Measurements from ENCODE around the gene THAP8. TPM values are rescaled to one million over a fixed set of nuclear protein-coding genes. Genes with fewer than 3 reads are reported as not detected.

Gene THAP8, protein sequence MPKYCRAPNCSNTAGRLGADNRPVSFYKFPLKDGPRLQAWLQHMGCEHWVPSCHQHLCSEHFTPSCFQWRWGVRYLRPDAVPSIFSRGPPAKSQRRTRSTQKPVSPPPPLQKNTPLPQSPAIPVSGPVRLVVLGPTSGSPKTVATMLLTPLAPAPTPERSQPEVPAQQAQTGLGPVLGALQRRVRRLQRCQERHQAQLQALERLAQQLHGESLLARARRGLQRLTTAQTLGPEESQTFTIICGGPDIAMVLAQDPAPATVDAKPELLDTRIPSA
- 2.4 and 2.8 TPM in 2 replicates for total RNA-seq

GRCh38 chr19:36054119-36054732 lies at the start of gene THAP8:
THAP8 (minus strand) TSS chr19:36054285; CDS start chr19:36054217, 68 bp downstream.

DNA sequence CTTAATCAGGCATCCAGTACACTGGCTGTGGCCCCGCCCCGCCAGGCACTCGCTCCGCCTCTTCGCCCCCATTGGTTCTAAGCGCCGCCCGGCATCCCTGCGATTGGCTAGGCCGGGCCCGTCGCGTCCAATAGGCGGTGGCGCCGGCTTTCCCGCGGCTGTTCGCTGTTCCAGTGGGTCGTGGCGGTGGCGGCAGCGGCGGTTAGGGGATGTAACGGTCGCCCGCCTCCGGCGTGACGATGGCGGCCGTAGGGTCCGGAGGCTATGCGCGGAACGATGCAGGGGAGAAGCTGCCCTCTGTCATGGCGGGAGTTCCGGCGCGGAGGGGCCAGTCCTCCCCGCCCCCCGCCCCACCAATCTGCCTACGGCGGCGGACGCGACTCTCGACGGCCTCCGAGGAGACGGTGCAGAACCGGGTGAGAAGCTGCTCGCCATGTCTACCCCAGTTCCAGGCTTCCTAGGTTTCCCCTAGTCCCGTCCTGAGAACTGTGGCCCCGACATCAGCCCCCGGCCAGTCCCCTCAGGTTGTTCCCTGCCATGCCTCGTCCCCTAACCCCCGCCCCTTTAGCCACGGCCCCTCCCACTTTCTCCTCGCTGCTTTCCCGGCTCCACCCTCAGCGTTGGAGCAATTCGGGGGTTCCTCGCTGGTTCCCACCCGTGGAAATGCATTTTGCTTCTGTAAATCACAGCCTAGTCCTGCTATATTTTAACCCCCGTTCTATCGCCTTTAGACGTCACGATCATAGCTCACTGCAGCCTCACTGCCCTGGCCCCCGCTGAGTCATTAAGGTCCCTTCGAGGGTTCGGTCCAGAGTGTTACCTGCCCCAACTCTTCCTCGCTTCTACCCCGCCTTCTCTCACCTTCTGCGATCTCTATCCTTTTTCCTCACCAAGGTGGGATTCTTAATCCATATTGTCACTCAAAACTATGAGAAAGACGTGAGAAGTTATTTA lies 925 bp upstream of the THAP8 start, which contains the start of gene WDR62:
WDR62 (plus strand) TSS at position 165 of the 954 bp plus-strand sequence; CDS start at position 240, 75 bp downstream.

DNA sequence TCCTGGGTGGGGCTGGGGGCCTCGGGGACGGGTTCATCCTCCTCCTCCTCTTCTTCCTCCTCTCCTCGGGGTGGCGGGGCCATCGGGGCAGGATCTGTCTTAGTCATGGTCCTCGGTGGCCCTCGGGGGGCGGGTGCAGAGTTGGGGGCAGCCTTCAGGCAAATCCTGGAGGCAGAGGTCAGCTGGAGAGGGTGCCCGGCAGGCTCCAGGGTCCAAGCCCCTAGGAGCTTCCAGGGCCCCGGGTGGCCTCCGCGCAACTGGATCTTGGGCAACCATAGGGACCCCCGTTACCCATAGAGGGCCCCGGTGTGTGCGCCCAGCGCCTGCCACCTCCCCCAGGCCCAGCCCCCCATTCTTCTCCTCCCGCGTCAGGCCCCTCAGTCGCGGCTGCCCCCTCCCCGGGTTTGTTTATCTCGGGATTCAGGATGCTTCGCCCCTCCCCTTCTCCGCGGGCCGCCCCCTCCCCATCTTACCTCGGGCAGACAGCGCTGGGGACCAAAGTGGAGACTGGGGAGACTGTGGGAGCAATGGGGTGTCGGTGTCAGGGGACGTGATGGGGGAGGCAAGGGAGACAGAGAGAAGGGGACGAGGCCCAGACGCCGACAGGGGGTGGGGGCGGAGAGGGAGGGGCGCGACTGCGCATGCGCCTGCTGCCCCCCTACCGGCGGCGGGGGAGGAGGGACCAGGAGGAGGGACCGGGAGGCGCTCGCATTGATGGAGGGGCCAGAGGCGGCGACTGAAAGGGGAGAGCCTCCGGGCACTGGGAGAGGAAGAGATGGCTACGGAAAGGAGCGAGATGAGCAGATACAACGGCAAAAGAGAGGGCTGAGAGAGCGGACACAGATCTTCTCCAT lies 21.6 kb downstream of the THAP8 start, which contains the start of gene CLIP3:
CLIP3 (minus strand) TSS at position 623 of the 854 bp plus-strand sequence; CDS start at position 107, 516 bp downstream.

DNA sequence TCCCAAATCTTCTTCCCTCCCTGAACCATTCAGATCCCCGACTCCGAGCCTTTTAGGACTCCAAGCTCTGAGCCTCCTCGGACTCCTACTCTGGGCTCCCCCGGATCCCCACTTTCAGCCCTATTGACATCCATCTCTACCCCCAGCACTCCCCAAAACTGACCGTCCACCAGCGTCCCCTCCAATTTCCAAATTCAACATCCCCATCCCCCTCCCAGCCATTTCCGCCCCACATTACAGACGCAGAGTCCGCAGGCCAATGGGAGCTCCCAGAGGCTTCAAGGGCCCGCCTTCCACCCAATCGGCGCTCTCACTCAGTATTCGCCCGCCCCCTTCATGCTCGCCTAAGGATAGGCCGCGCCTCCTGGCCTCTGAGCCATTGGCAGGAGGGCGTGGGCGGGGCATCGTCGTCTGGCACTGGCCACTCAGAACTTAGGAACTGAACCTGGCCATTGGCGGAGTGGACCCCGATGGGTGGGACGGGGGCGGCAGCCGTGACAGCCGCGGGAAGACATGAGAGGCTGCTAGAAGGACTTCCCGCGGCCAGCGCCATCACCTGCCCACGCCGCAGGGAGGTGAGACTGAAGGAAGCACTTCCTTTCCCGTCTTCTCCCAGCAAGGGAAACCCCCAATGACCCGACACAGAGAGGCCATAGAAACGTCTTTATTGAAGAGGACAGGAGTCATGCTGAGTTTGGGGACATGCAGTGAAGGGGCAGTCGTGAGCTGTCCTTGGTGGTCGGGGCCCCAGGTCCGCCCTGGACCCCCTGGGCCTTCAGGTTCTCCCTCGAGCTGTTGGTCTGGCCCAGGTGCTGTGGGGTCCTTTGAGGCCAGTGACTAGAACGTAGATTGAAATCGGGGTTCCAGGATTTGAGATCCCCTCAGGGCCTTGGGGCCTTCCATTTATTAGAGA lies 39.8 kb downstream of the THAP8 start, which contains the start of gene ALKBH6:
ALKBH6 (minus strand) TSS at position 202 of the 913 bp plus-strand sequence. CDS start 816 bp downstream, outside the sequence.

GRCh38 chr19:36008336-36008978 lies 45.6 kb downstream of the THAP8 start, which contains the start of gene SYNE4:
SYNE4 (minus strand) TSS chr19:36008813; CDS start chr19:36008681, 132 bp downstream.

DNA sequence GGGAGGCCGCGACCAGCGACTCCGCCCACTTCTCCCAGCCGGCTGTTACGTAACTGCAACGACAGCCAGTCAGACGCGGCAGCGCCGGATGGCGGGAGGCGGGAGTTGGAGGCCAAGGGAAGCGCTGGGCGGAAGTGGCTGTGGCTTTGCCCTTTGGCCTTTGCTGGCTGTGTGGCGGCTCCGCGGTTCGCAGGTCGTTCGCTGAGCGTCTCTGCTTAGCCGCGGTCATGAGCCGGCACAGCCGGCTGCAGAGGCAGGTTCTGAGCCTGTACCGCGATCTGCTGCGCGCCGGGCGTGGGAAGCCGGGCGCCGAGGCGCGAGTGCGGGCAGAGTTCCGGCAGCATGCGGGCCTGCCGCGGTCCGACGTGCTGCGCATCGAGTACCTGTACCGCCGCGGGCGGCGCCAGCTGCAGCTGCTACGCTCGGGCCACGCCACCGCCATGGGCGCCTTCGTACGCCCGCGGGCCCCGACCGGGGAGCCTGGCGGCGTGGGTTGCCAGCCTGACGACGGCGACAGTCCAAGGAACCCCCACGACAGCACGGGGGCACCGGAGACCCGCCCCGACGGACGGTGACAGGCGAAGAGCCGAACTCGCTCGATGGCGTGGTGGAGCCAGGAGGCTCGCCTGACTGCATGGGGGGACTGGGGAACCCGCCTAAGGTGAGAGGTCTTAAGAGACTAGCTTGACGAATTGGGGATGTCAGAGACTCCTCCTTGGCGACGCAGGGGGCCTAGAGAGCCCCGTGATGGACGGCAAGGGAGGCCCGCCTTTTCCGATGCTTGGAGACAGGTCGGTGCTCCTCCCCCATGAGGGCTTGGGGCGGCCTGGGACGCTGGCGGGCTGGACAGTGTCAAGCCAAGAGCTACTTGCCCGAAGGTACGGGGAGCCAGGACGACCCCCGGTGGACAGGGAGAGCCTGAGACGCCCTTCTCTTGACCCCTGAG lies 58.8 kb downstream of the THAP8 start, which contains the start of gene SDHAF1:
SDHAF1 (plus strand) TSS at position 141 of the 946 bp plus-strand sequence; CDS start at position 228, 87 bp downstream.

Other genes starting within 250 kb of the THAP8 start
- not detected in 2 replicates for gene PRODH2, start 241.4 kb downstream of the THAP8 start, total RNA-seq
- not detected in 2 replicates for gene NPHS1, start 201.8 kb downstream of the THAP8 start, total RNA-seq
- gene KIRREL2, start 197.4 kb downstream of the THAP8 start, total RNA-seq, result not detected in 2 replicates
- gene APLP1, start 185.7 kb downstream of the THAP8 start, total RNA-seq, result 0.64 TPM in 1 of 2 replicates, not detected in the other
- 3.4 and 3.6 TPM in 2 replicates for gene NFKBID, start 153.7 kb downstream of the THAP8 start, total RNA-seq
- 0.14 TPM in 1 of 2 replicates, not detected in the other for gene HCST, start 151.8 kb downstream of the THAP8 start, total RNA-seq
- not detected in 2 replicates for gene TYROBP, start 146.0 kb downstream of the THAP8 start, total RNA-seq
- gene LRFN3, start 117.9 kb downstream of the THAP8 start, total RNA-seq, result 2.4 and 6.5 TPM in 2 replicates
- 7.5 and 16.1 TPM in 2 replicates for gene SDHAF1, start 59.1 kb downstream of the THAP8 start, total RNA-seq
- 1.4 and 5.2 TPM in 2 replicates for gene SYNE4, start 45.5 kb downstream of the THAP8 start, total RNA-seq
- 12.0 and 15.4 TPM in 2 replicates for gene ALKBH6, start 40.1 kb downstream of the THAP8 start, total RNA-seq
- gene CLIP3, start 21.4 kb downstream of the THAP8 start, total RNA-seq, result 0.36 TPM in 1 of 2 replicates, not detected in the other
- 0.28 and 0.68 TPM in 2 replicates for gene WDR62, start 612 bp upstream of the THAP8 start, total RNA-seq
- not detected in 2 replicates for gene OVOL3, start 56.9 kb upstream of the THAP8 start, total RNA-seq
- gene POLR2I, start 60.6 kb upstream of the THAP8 start, total RNA-seq, result 63.3 and 89.9 TPM in 2 replicates
- gene TBCB, start 61.2 kb upstream of the THAP8 start, total RNA-seq, result 102 and 103 TPM in 2 replicates
- 258 and 283 TPM in 2 replicates for gene CAPNS1, start 85.8 kb upstream of the THAP8 start, total RNA-seq
- not detected in 2 replicates for gene COX7A1, start 98.2 kb upstream of the THAP8 start, total RNA-seq
- 7.2 and 8.7 TPM in 2 replicates for gene ZNF565, start 160.4 kb upstream of the THAP8 start, total RNA-seq
- 184 and 199 TPM in 2 replicates for gene ZNF146, start 160.8 kb upstream of the THAP8 start, total RNA-seq